Ovary (tissue), 9 donors: Measurements from ENCODE around the gene SPRR1A. TPM values are rescaled to one million over a fixed set of nuclear protein-coding genes. Genes with fewer than 3 reads are reported as not detected.

Experiments used
- DNase-seq, 5 donors: peaks; one replicate each; pipeline ENCODE4 v3.0.0-alpha.2; 2019 to 2020
- H3K27ac ChIP-seq, 2 donors: fragments of 200-600 bp; one replicate each; pipeline versions ENCODE4 v1.5.1 to v1.8.0; 2019 to 2022
- H3K27me3 ChIP-seq: fragments of 200-600 bp; one replicate; pipeline ENCODE4 v1.8.0; 2022
- H3K36me3 ChIP-seq: fragments of 200-600 bp; sonication (generic); one replicate; pipeline ENCODE4 v1.5.1; 2019
- H3K4me1 ChIP-seq: one replicate; pipeline ENCODE4 v1.8.1; 2013; ENCODE audit warnings: mild to moderate bottlenecking, moderate library complexity; ENCODE audit not compliant: insufficient read depth
- H3K4me3 ChIP-seq: fragments of 200-600 bp; sonication (generic); one replicate; pipeline ENCODE4 v1.5.1; 2017
- H3K9me3 ChIP-seq, 2 donors: fragments of 200-600 bp in 1 of 2; sonication (generic) in 1 of 2; one replicate each; pipeline versions ENCODE4 v1.5.1 to v1.8.1; 2013 to 2019; ENCODE audit warnings: mild to moderate bottlenecking in 1 of 2, moderate library complexity in 1 of 2
- CTCF ChIP-seq, 3 donors: fragments of 450-650 bp in 2 of 3; fragments of 200-600 bp in 1 of 3; IDR thresholded peaks; one replicate each; pipeline versions ENCODE4 v1.5.1 to v1.8.0; 2016 to 2022; ENCODE audit warnings: antibody characterized with exemption in 3 of 3, mild to moderate bottlenecking in 1 of 3
- EP300 ChIP-seq: sonication (generic); formaldehyde crosslinking; IDR thresholded peaks from one replicate; pipeline ENCODE4 v1.6.1; 2017; ENCODE audit warnings: antibody characterized with exemption
- POLR2A ChIP-seq: fragments of 450-650 bp; IDR thresholded peaks from one replicate; pipeline ENCODE4 v1.6.1; 2017; ENCODE audit warnings: antibody characterized with exemption, mild to moderate bottlenecking, moderate library complexity
- WGBS, 3 donors: extraction: QIAGEN DNeasy Blood & Tissue Kit in 1 of 3; methylation state at CpG; one replicate each; pipeline versions ENCODE4 v1.1.5 to v1.1.7; 2013 to 2017; 5-methylcytosine and 5-hydroxymethylcytosine counted together
- intact Hi-C, 4 donors: fragments of 100-400 bp; cut with DNase I; formaldehyde crosslinking; loops; one replicate each; pipeline versions ENCODE4 v1.11.0 to v1.15.1; 2022 to 2023
- polyA plus RNA-seq, 2 donors: library from polyadenylated mRNA; stranded (reverse); fragments of 200-250 nt in 1 of 2; fragments of 350-450 nt in 1 of 2; fragmentation: Illumina TruSeq in 1 of 2; extraction: RNeasy Lipid Tissue Mini Kit (QIAGEN cat#74804) in 1 of 2; gene quantifications; one replicate each; pipeline ENCODE4 v1.2.3, GENCODE V29; 2013 to 2014
- total RNA-seq, 7 donors: library from RNA; depleted of rRNA in 2 of 7; stranded (reverse); fragments of >200 nt in 2 of 7; fragmentation: NEBNext Ultra II Directional in 3 of 7; extraction: Animal tissue kit (Norgen Biotek cat#: 25700) in 3 of 7; gene quantifications; one replicate each; pipeline versions ENCODE4 v1.1.0 to v1.2.4, GENCODE V29; 2016 to 2023
- donor health status: DM: no; HTN: no; CAD: no; lungs with moderate emphysema.
- donor health status: DM: no; HTN: no; CAD: no.
- donor health status: Bipolar disorder and iron deficiency.
- donor health status: DM: yes; HTN: yes; CAD: no.
- donor health status: DM: no; HTN: no; CAD: no.
- donor health status: DM: yes; HTN: yes; CAD: no.

The SPRR1A gene
- total and polyA plus RNA-seq, 9 donors: not detected

GRCh38 chr1:152995842-152996241, 12.0 kb downstream of the SPRR1A start:
- no peaks in the 10 kb centered on the region for H3K9me3 ChIP-seq
- WGBS, 3 donors: 3 to 39% (median 33%) methylated on average over 1 of the region's 1 CpG
- DNase-seq: no peak
- no peak for TF ChIP-seq POLR2A
- TF ChIP-seq EP300: no peak
- TF ChIP-seq CTCF (IDR thresholded peaks at IDR 0.05): no peak
- no peak overlapping the region for H3K27ac ChIP-seq
- peaks cover 2% of the 10 kb centered on the region for H3K4me1 ChIP-seq
- no peaks in the 10 kb centered on the region for H3K27me3 ChIP-seq
- no peak overlapping the region for H3K4me3 ChIP-seq
- no peaks in the 10 kb centered on the region for H3K36me3 ChIP-seq
- intact Hi-C loops: no loop called here

- Histone ChIP-seq H3K36me3 (no peaks in the 10 kb centered on the region), H3K27ac (no peak overlapping the region), H3K9me3 (no peaks in the 10 kb centered on the region), H3K27me3 (no peaks in the 10 kb centered on the region), H3K4me3 (no peak overlapping the region), H3K4me1 (peaks cover 2% of the 10 kb centered on the region)
- intact Hi-C loops: no loop called here
- DNase-seq: no peak
- TF ChIP-seq POLR2A: no peak
- no peak for TF ChIP-seq CTCF (IDR thresholded peaks at IDR 0.05)
- no peak for TF ChIP-seq EP300
- 42% methylated on average over 5 of the region's 5 CpGs for WGBS, 3 donors
Measured at GRCh38 chr1:152996633-152997400, 12.9 kb downstream of the SPRR1A start.

GRCh38 chr1:152997901-152998300, 14.0 kb downstream of the SPRR1A start:
- Histone ChIP-seq H3K4me1 (peaks cover 2% of the 10 kb centered on the region), H3K4me3 (no peak overlapping the region), H3K9me3 (no peaks in the 10 kb centered on the region), H3K27ac (no peak overlapping the region), H3K36me3 (no peaks in the 10 kb centered on the region), H3K27me3 (no peaks in the 10 kb centered on the region)
- intact Hi-C loops: no loop called here
- 44 to 67% (median 54%) methylated on average over 7 of the region's 7 CpGs for WGBS, 3 donors
- no peak for TF ChIP-seq CTCF (IDR thresholded peaks at IDR 0.05)
- no peak for TF ChIP-seq POLR2A
- TF ChIP-seq EP300: no peak
- no peak for DNase-seq

GRCh38 chr1:152998476-152998875, 14.6 kb downstream of the SPRR1A start:
- 88 to 92% (median 89%) methylated on average over 4 of the region's 4 CpGs for WGBS, 3 donors
- TF ChIP-seq POLR2A (no peak), CTCF (IDR thresholded peaks at IDR 0.05) (no peak), EP300 (no peak)
- intact Hi-C loops: no loop called here
- Histone ChIP-seq H3K27ac (no peak overlapping the region), H3K36me3 (no peaks in the 10 kb centered on the region), H3K4me3 (no peak overlapping the region), H3K9me3 (no peaks in the 10 kb centered on the region), H3K27me3 (no peaks in the 10 kb centered on the region), H3K4me1 (peaks cover 2% of the 10 kb centered on the region)
- DNase-seq: no peak
